Neural crest cell (in vitro differentiated cells): ENCODE measurements around the gene SIGLECL1. TPM values are rescaled to one million over a fixed set of nuclear protein-coding genes. Genes with fewer than 3 reads are reported as not detected.

Source experiments
- DNase-seq: peaks from one replicate; pipeline ENCODE4 v3.0.0; 2021; ENCODE audit warnings: low read depth, mixed read lengths, low spot score
- H3K27ac Mint-ChIP-seq: one replicate; pipeline ENCODE4 v1.8.0; 2021; ENCODE audit warnings: mild to moderate bottlenecking, mixed read lengths; ENCODE audit not compliant: unreplicated experiment
- H3K27me3 Mint-ChIP-seq: 2 replicates; pipeline ENCODE4 v1.8.0; 2021; ENCODE audit warnings: low read depth, mild to moderate bottlenecking, mixed read lengths
- H3K36me3 Mint-ChIP-seq: 2 replicates; pipeline ENCODE4 v1.8.0; 2021; ENCODE audit warnings: low read depth, mild to moderate bottlenecking, mixed read lengths
- H3K4me1 Mint-ChIP-seq: 2 replicates; pipeline ENCODE4 v1.8.0; 2021; ENCODE audit warnings: mixed read lengths
- H3K4me3 Mint-ChIP-seq: one replicate; pipeline ENCODE4 v1.8.0; 2021; ENCODE audit warnings: mild to moderate bottlenecking, mixed read lengths
- H3K9me3 Mint-ChIP-seq: 2 replicates; pipeline ENCODE4 v1.8.0; 2021; ENCODE audit warnings: mixed read lengths
- CTCF ChIP-seq: fragments of 200-600 bp; sonication (generic); conservative IDR thresholded peaks from 2 replicates; pipeline ENCODE4 v1.5.0; 2021; ENCODE audit warnings: antibody characterized with exemption, mild to moderate bottlenecking
- microRNA-seq: library from miRNA; unstranded; fragments of <30 nt; microRNA quantifications from one replicate; pipeline ENCODE4, GENCODE V29; 2020
- total RNA-seq: library from RNA; stranded (reverse); gene quantifications from 2 replicates; pipeline ENCODE4 v1.2.1, GENCODE V29; 2021

SIGLECL1 gene
- total RNA-seq, 1 donor from 2014 or later = not detected

DNA sequence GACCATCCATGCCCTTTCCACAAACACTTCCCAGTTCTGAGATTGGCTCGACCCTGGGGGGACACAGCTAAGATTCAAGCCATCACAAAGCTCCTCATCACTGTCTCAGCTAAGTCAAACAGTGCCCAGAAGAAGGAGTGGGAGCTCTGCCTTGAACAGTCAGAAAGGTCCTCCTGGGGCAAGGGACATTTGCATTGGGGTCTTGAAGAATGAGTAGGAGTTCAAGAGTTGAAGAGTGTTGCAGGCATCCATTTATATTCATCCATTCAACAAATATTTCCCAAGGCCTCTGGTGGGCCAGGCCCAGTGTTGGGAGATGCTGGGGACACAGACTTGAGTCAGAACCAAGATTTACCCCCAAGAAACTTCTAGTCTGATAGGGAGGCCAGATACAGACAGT is 67.1 kb downstream of the SIGLECL1 start:
- no peak for TF ChIP-seq CTCF
- DNase-seq = no peak
- H3K36me3 Mint-ChIP-seq = peaks cover 3% of the 10 kb centered on the region
- no peak overlapping the region for H3K27ac Mint-ChIP-seq
- H3K27me3 Mint-ChIP-seq = peaks cover 26% of the 10 kb centered on the region
- H3K4me1 Mint-ChIP-seq = peaks cover 11% of the 10 kb centered on the region
- H3K4me3 Mint-ChIP-seq = no peak overlapping the region
- H3K9me3 Mint-ChIP-seq = peaks cover 4% of the 10 kb centered on the region

Small RNA genes within 50 kb of the gene (microRNA-seq; reads per million reads assigned to microRNA genes)
- not detected for gene MIR8074

Other genes starting within 250 kb of the SIGLECL1 start
- not detected in 2 replicates for gene KLK8, start 249.5 kb upstream of the SIGLECL1 start, total RNA-seq
- not detected in 2 replicates for gene KLK10, start 231.4 kb upstream of the SIGLECL1 start, total RNA-seq
- not detected in 2 replicates for gene KLK11, start 224.5 kb upstream of the SIGLECL1 start, total RNA-seq
- gene KLK12, start 216.1 kb upstream of the SIGLECL1 start, total RNA-seq = not detected in 2 replicates
- gene KLK13, start 186.0 kb upstream of the SIGLECL1 start, total RNA-seq = not detected in 2 replicates
- 0.26 and 0.75 TPM in 2 replicates for gene KLK14, start 168.2 kb upstream of the SIGLECL1 start, total RNA-seq
- 8.3 and 8.4 TPM in 2 replicates for gene CTU1, start 142.7 kb upstream of the SIGLECL1 start, total RNA-seq
- gene SIGLEC9, start 126.2 kb upstream of the SIGLECL1 start, total RNA-seq = not detected in 2 replicates
- gene SIGLEC7, start 108.8 kb upstream of the SIGLECL1 start, total RNA-seq = not detected in 2 replicates
- not detected in 2 replicates for gene CD33, start 26.0 kb upstream of the SIGLECL1 start, total RNA-seq
- gene IGLON5, start 60.6 kb downstream of the SIGLECL1 start, total RNA-seq = 17.4 and 18.1 TPM in 2 replicates
- 3.1 and 3.5 TPM in 2 replicates for gene VSIG10L, start 91.1 kb downstream of the SIGLECL1 start, total RNA-seq
- gene ETFB, start 115.3 kb downstream of the SIGLECL1 start, total RNA-seq = 41.1 and 42.4 TPM in 2 replicates
- 0.84 and 1.1 TPM in 2 replicates for gene CLDND2, start 117.9 kb downstream of the SIGLECL1 start, total RNA-seq
- not detected in 2 replicates for gene NKG7, start 121.6 kb downstream of the SIGLECL1 start, total RNA-seq
- not detected in 2 replicates for gene LIM2, start 136.9 kb downstream of the SIGLECL1 start, total RNA-seq
- gene C19orf84, start 139.5 kb downstream of the SIGLECL1 start, total RNA-seq = 0.23 and 0.50 TPM in 2 replicates
- not detected in 2 replicates for gene SIGLEC10, start 166.6 kb downstream of the SIGLECL1 start, total RNA-seq
- gene SIGLEC8, start 207.4 kb downstream of the SIGLECL1 start, total RNA-seq = not detected in 2 replicates
- not detected in 2 replicates for gene CEACAM18, start 227.5 kb downstream of the SIGLECL1 start, total RNA-seq